Smooth muscle cell of the umbilical artery (primary cell): ENCODE measurements around the gene RFXANK. TPM values are rescaled to one million over a fixed set of nuclear protein-coding genes. Genes with fewer than 3 reads are reported as not detected.

Experiments used
- total RNA-seq: library from RNA; depleted of rRNA; stranded (reverse); fragments of >200 nt; gene quantifications from 2 replicates; pipeline ENCODE4 v1.2.3, GENCODE V29; 2014

RFXANK gene
- 40.3 and 51.1 TPM in 2 replicates for total RNA-seq

DNA sequence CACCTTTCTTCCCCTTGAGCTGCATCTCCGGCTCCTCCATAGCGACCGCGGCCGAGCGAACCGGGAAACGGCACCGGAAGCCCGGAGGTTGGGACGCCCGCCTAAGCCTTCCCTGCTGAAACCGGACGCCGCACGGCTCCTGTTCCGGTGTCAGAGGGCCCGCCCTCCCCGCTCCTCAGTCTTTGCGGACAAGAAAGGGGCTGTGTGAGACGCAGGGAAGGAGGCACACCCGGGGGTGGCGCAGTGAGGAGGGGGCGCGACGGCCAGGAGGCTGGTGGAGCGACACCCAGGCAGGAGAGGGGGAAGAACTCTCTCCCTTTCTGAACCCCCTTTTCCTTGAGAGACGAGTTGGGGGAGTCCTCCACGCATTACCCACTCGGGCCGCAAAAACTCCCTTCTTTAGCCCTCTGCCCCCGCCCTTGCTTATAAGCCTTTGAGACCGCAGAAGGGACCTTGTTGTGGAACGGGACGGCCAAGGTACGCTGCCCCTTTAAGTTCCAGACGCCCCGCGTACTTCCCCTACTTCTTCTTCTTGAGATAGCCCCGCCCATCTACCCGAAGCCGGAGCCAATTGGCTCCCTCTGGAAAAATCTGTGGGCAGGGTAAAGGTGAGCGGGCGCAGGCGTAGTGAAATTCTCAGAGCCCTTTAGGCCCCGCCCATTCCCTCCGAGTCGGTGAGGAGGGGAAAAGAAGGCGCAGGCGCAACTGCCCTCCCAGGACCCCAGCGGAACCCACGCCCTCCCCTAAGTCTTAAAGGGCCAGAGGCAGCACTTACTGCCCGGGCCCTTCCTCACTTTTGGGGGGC, at the start of gene RFXANK, which contains the start of gene BORCS8:
Gene RFXANK, plus strand, starts transcription at position 181 of the 805 bp plus-strand sequence. CDS start 1,689 bp downstream, outside the sequence.
Gene BORCS8, minus strand, starts transcription at position 75 of the 805 bp plus-strand sequence. Its CDS starts 35 bp downstream, at position 40.

GRCh38 chr19:19170053-19170872, 21.8 kb upstream of the RFXANK start, which contains the start of gene MEF2B:
TSS of gene MEF2B (minus strand) at chr19:19170263. CDS start at chr19:19150735, 19,528 bp downstream.

DNA sequence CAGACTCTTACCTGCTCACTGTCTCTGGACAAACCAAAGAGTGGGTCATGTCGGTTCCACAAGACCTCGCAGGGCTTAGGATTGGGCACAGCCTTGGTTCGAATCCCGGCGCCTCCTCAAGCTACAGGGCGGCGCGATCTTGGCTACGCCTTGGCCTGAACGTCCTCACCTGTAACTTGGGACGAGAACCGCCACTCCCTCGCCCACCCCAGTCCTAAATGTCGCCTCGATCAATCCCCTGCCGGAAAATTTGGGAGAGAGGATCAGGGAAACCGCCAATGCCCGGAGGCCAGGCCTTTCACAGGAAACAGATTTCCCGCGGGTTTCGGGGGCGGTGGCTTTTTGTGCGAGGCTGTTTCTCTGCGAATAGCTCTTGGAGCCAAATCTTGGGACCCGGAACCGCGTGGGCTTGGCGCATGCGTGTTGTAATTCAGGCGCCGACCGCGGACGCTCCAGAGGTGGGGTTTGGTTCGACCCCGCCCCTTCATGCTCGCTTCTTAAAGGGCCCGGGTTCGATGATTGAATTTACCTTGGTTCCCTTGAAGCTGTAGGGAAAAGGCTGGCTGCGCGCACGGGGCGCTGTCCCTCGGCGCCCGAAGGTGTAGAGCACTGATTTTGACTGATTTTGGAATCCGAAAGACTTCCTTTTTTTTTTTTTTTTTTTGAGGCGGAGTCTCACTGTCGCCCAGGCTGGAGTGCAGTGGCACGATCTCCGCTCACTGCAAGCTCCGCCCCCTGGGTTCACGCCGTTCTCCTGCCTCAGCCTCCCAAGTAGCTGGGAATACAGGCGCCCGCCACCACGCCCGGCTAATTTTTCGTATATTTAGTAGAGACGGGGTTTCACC, 11.2 kb downstream of the RFXANK start, which contains the start of gene NR2C2AP:
Gene NR2C2AP, minus strand, starts transcription at position 403 of the 845 bp plus-strand sequence. Its CDS starts 354 bp downstream, at position 49.

GRCh38 chr19:19211499-19212420, 19.7 kb downstream of the RFXANK start, which contains the start of gene NCAN:
TSS of gene NCAN (plus strand) at chr19:19211958. CDS start at chr19:19216954, 4,996 bp downstream.

Other genes with a start within 250 kb of the RFXANK start
- 52.9 and 63.7 TPM in 2 replicates for gene SUGP2, start 158.7 kb upstream of the RFXANK start, total RNA-seq
- 36.2 and 54.6 TPM in 2 replicates for gene ARMC6, start 158.7 kb upstream of the RFXANK start, total RNA-seq
- gene SLC25A42, start 128.3 kb upstream of the RFXANK start, total RNA-seq = 6.3 and 8.6 TPM in 2 replicates
- gene TMEM161A, start 53.8 kb upstream of the RFXANK start, total RNA-seq = 29.1 and 29.8 TPM in 2 replicates
- gene MEF2B, start 22.0 kb upstream of the RFXANK start, total RNA-seq = not detected in 2 replicates
- gene BORCS8, start 106 bp upstream of the RFXANK start, total RNA-seq = 13.1 and 16.9 TPM in 2 replicates
- 4.5 and 7.8 TPM in 2 replicates for gene NR2C2AP, start 11.2 kb downstream of the RFXANK start, total RNA-seq
- not detected in 2 replicates for gene NCAN, start 19.7 kb downstream of the RFXANK start, total RNA-seq
- gene TM6SF2, start 81.0 kb downstream of the RFXANK start, total RNA-seq = 1.9 and 3.3 TPM in 2 replicates
- gene SUGP1, start 128.3 kb downstream of the RFXANK start, total RNA-seq = 15.4 and 18.6 TPM in 2 replicates
- gene MAU2, start 128.6 kb downstream of the RFXANK start, total RNA-seq = 28.8 and 38.9 TPM in 2 replicates
- 33.3 and 102 TPM in 2 replicates for gene GATAD2A, start 213.4 kb downstream of the RFXANK start, total RNA-seq